CD4-positive, alpha-beta T cell treated with Interleukin-6 at 100 ng/mL for 8 hours (primary cell): ENCODE results near the gene RTP2.
"Not testable (repeated sequence)": the region's sequence is repeated elsewhere in the genome, so short reads cannot be mapped to it uniquely, and the experiment has no call there.

Experiments used
- DNase-seq: peaks from one replicate; pipeline ENCODE4 v3.0.0-alpha.2; 2020; ENCODE audit warnings: mixed read lengths, low spot score

Gene RTP2

GRCh38 chr3:187713504-187713903, 11.1 kb upstream of the RTP2 start:
- peak; percentile 28 for DNase-seq

- DNase-seq, result no peak
Observed at GRCh38 chr3:187709155-187709554, 6.8 kb upstream of the RTP2 start.

- DNase-seq, result no peak
Observed at GRCh38 chr3:187708696-187709095, 6.3 kb upstream of the RTP2 start.

- no peak for DNase-seq
Observed at GRCh38 chr3:187706971-187707370, 4.6 kb upstream of the RTP2 start.

GRCh38 chr3:187705164-187705563, 2.8 kb upstream of the RTP2 start:
- no peak for DNase-seq

- no peak for DNase-seq
Observed at GRCh38 chr3:187700249-187700648, 2.1 kb downstream of the RTP2 start.

GRCh38 chr3:187698499-187699399, 3.6 kb downstream of the RTP2 start:
- no peak for DNase-seq

- no peak for DNase-seq
Observed at GRCh38 chr3:187696021-187696420, 6.3 kb downstream of the RTP2 start.

GRCh38 chr3:187695449-187695848, 6.9 kb downstream of the RTP2 start:
- no peak for DNase-seq

GRCh38 chr3:187694801-187695200, 7.6 kb downstream of the RTP2 start:
- DNase-seq, result no peak

GRCh38 chr3:187693431-187693830, 8.9 kb downstream of the RTP2 start:
- no peak for DNase-seq

GRCh38 chr3:187689984-187690383, 12.4 kb downstream of the RTP2 start:
- DNase-seq, result no peak

- DNase-seq, result no peak
Observed at GRCh38 chr3:187686621-187687273, 15.6 kb downstream of the RTP2 start.

- DNase-seq, result no peak
Observed at GRCh38 chr3:187685948-187686347, 16.4 kb downstream of the RTP2 start.

GRCh38 chr3:187684880-187685279, 17.5 kb downstream of the RTP2 start:
- no peak for DNase-seq

- no peak for DNase-seq
Observed at GRCh38 chr3:187684444-187684843, 17.9 kb downstream of the RTP2 start.

GRCh38 chr3:187681756-187682155, 20.6 kb downstream of the RTP2 start:
- not testable (repeated sequence) for DNase-seq

- DNase-seq, result peak; percentile 45
Observed at GRCh38 chr3:187679638-187680396, 22.5 kb downstream of the RTP2 start.

- no peak for DNase-seq
Observed at GRCh38 chr3:187678726-187679268, 23.6 kb downstream of the RTP2 start.

- no peak for DNase-seq
Observed at GRCh38 chr3:187677604-187678003, 24.8 kb downstream of the RTP2 start.

GRCh38 chr3:187673012-187673411, 29.3 kb downstream of the RTP2 start:
- no peak for DNase-seq
